HepG2 (cell line): Measurements from ENCODE around the gene FOXK2. TPM values are rescaled to one million over a fixed set of nuclear protein-coding genes. Genes with fewer than 3 reads are reported as not detected.

Source experiments
- ARID5B ChIP-seq: IDR thresholded peaks from 2 replicates; pipeline ENCODE4 v1.4.0; 2020; ENCODE audit warnings: mild to moderate bottlenecking, missing genetic modification reagents
- ETV5 ChIP-seq: IDR thresholded peaks from 2 replicates; pipeline ENCODE4 v1.6.1; 2018; ENCODE audit warnings: missing biosample characterization, missing genetic modification reagents, inconsistent platforms, borderline replicate concordance
- FOXP1 ChIP-seq, 2 experiments: fragments of 450-650 bp in 1 of 2; IDR thresholded peaks; 2 replicates each; pipeline ENCODE4 v1.6.1; 2017 to 2018; ENCODE audit warnings: antibody characterized with exemption in 1 of 2
- GTF2F1 ChIP-seq: fragments of 150-350 bp; IDR thresholded peaks from 2 replicates; pipeline ENCODE4 v1.6.1; 2014; ENCODE audit warnings: low read length
- HOXA9 ChIP-seq: sonication (generic); formaldehyde crosslinking; IDR thresholded peaks from 2 replicates; pipeline ENCODE4 v1.8.1; 2022; ENCODE audit warnings: missing genetic modification reagents, mild to moderate bottlenecking, moderate library complexity, borderline replicate concordance
- RXRA ChIP-seq: sonication (generic); formaldehyde crosslinking; IDR thresholded peaks from 2 replicates; pipeline ENCODE4 v1.5.1; 2020; ENCODE audit warnings: missing genetic modification reagents
- SAP130 ChIP-seq: IDR thresholded peaks from 2 replicates; pipeline ENCODE4 v1.6.1; 2016; ENCODE audit warnings: low read depth
- SOX6 ChIP-seq, 2 experiments: fragments of 450-650 bp in 1 of 2; sonication (generic) in 1 of 2; formaldehyde crosslinking in 1 of 2; IDR thresholded peaks; 2 replicates each; pipeline versions ENCODE4 v1.4.0 to v1.6.1; 2017 to 2020; ENCODE audit warnings: antibody characterized with exemption in 1 of 2, mild to moderate bottlenecking in 1 of 2, missing genetic modification reagents in 1 of 2
- THRA ChIP-seq: sonication (generic); formaldehyde crosslinking; IDR thresholded peaks from 2 replicates; pipeline ENCODE4 v1.4.0; 2020; ENCODE audit warnings: missing genetic modification reagents, borderline replicate concordance
- ZBTB7B ChIP-seq: sonication (generic); formaldehyde crosslinking; IDR thresholded peaks from 2 replicates; pipeline ENCODE4 v1.4.0; 2020; ENCODE audit warnings: missing genetic modification reagents
- ZHX1 ChIP-seq: sonication (generic); formaldehyde crosslinking; IDR thresholded peaks from 2 replicates; pipeline ENCODE4 v1.8.1; 2022; ENCODE audit warnings: low read depth, mild to moderate bottlenecking, missing genetic modification reagents
- ZNF280B ChIP-seq: sonication (generic); formaldehyde crosslinking; IDR thresholded peaks from 2 replicates; pipeline ENCODE4 v1.5.0; 2020; ENCODE audit warnings: missing genetic modification reagents, mild to moderate bottlenecking, borderline replicate concordance
- ZNF3 ChIP-seq: IDR thresholded peaks from 2 replicates; pipeline ENCODE4 v1.7.0; 2017; ENCODE audit warnings: inconsistent platforms
- ZNF362 ChIP-seq: sonication (generic); formaldehyde crosslinking; IDR thresholded peaks from 2 replicates; pipeline ENCODE4 v1.4.0; 2020; ENCODE audit warnings: missing genetic modification reagents, mild to moderate bottlenecking, borderline replicate concordance
- ZNF644 ChIP-seq: IDR thresholded peaks from 2 replicates; pipeline ENCODE4 v1.6.1; 2016; ENCODE audit warnings: low read depth
- polyA plus RNA-seq, 8 experiments: library from polyadenylated mRNA; depleted of rRNA in 3 of 8; stranded (reverse) in 7 of 8; unstranded in 1 of 8; fragments of >200 nt; fragmentation: Illumina TruSeq in 4 of 8; extraction: Trizol in 4 of 8; gene quantifications; 2 replicates each; pipeline versions ENCODE4 v1.2.1 to v1.2.3, GENCODE V29; 2011 to 2016; ENCODE audit warnings: low read depth in 4 of 8, missing spikeins in 1 of 8, mixed read lengths in 1 of 8; ENCODE audit not compliant: insufficient read depth in 1 of 8
- total RNA-seq, 5 experiments: library from RNA; depleted of rRNA; stranded (reverse); fragments of >200 nt; fragmentation: Illumina TruSeq; extraction: Trizol; gene quantifications; 2 replicates each; pipeline ENCODE4 v1.2.3, GENCODE V29; 2016; ENCODE audit warnings: low read depth in 1 of 5

FOXK2 gene
- total and polyA plus RNA-seq, 2 of the 13 experiments (the other 11 are each of a cell fraction or from before 2014, with no cell fraction given) = 67.1 to 67.2 TPM

- TF ChIP-seq ARID5B (0 out of 2 replicates have a peak, but pooled peaks have one; percentile 8), GTF2F1 (no peak), ETV5 (CRISPR knock-in tag) (peak; percentile 50; the same call in 1 of the 2 replicates), THRA (CRISPR knock-in tag) (0 out of 2 replicates have a peak, but pooled peaks have one; percentile 37), ZBTB7B (CRISPR knock-in tag) (0 out of 2 replicates have a peak, but pooled peaks have one; percentile 34), SAP130 (CRISPR knock-in tag) (peak; percentile 65), ZNF280B (CRISPR knock-in tag) (peak; percentile 40; the same call in 1 of the 2 replicates), HOXA9 (CRISPR knock-in tag) (no peak), ZHX1 (CRISPR knock-in tag) (no peak), FOXP1 (IDR thresholded peaks at IDR 0.05) (no peak), FOXP1 (CRISPR knock-in tag; IDR thresholded peaks at IDR 0.05) (peak; percentile 67; the same call in 1 of the 2 replicates), ZNF3 (CRISPR knock-in tag) (no peak), RXRA (0 out of 2 replicates have a peak, but pooled peaks have one; percentile 30), ZNF644 (no peak), SOX6 (IDR thresholded peaks at IDR 0.05) (no peak), SOX6 (CRISPR knock-in tag; IDR thresholded peaks at IDR 0.05) (peak; percentile 58), ZNF362 (CRISPR knock-in tag) (peak; percentile 74; the same call in 1 of the 2 replicates)
Observed at GRCh38 chr17:82566129-82566960, 46.8 kb downstream of the FOXK2 start (continued).
